C4-2B (cell line): Measurements from ENCODE around the gene HDAC7.

Experiments used
- CTCF ChIP-seq: fragments of 450-650 bp; conservative IDR thresholded peaks from 2 replicates; pipeline ENCODE4 v1.5.1; 2017; ENCODE audit warnings: mild to moderate bottlenecking
- ZFX ChIP-seq: fragments of 450-650 bp; IDR thresholded peaks from 2 replicates; pipeline ENCODE4 v1.6.1; 2017

- TF ChIP-seq CTCF (no peak), ZFX (no peak)
These were observed 43.2 kb upstream of the HDAC7 start for GRCh38 chr12:47862881-47863280.
